ENCODE measurements around the gene SMCR8.

- TF ChIP-seq CTCF (IDR thresholded peaks at IDR 0.05) (no peak), POLR2AphosphoS5 (IDR thresholded peaks at IDR 0.05) (no peak), POLR2A (IDR thresholded peaks at IDR 0.05) (no peak), EP300 (IDR thresholded peaks at IDR 0.05) (no peak)
These were observed 7.4 kb downstream of the SMCR8 start for GRCh38 chr17:18322522-18322921.

Measured in upper lobe of left lung (tissue), 4 donors.